Measurements from ENCODE around the gene RPS15. TPM values are rescaled to one million over a fixed set of nuclear protein-coding genes. Genes with fewer than 3 reads are reported as not detected.
A peak's percentile ranks its signal among the peaks of the same experiment; 100 is the strongest.

The RPS15 gene
- total RNA-seq, 1 donor: 318 TPM

GRCh38 chr19:1481224-1481892 is 43.2 kb downstream of the RPS15 start:
- H3K79me2 ChIP-seq (ENCODE audit: insufficient read depth, low read length): peaks cover 20% of the 10 kb centered on the region
- no peaks in the 10 kb centered on the region for H3K9me3 ChIP-seq (ENCODE audit: low read depth, low read length)
- H3K27ac ChIP-seq (ENCODE audit: low read depth, low read length): no peak overlapping the region
- no peak overlapping the region for H2AFZ ChIP-seq (ENCODE audit: low read length)
- peaks cover 10% of the 10 kb centered on the region for H4K20me1 ChIP-seq (ENCODE audit: insufficient read depth, low read length)
- H3K4me1 ChIP-seq (ENCODE audit: insufficient read depth, low read length): peaks cover 8% of the 10 kb centered on the region
- DNase-seq (ENCODE audit: insufficient read length, low spot score, missing footprints): peak; percentile 85
- no peak overlapping the region for H3K4me3 ChIP-seq (ENCODE audit: insufficient read depth, low read length)
- H3K27me3 ChIP-seq (ENCODE audit: insufficient read depth, low read length): no peaks in the 10 kb centered on the region
- peaks cover 4% of the 10 kb centered on the region for H3K36me3 ChIP-seq (ENCODE audit: insufficient read depth, low read length)
- no peak for TF ChIP-seq CTCF (IDR thresholded peaks at IDR 0.05; ENCODE audit: extremely low read depth, low read depth, low read length)
- H3K4me2 ChIP-seq (ENCODE audit: insufficient read depth, low read length): no peak overlapping the region

GRCh38 chr19:1481893-1482360 is 43.7 kb downstream of the RPS15 start:
- H3K79me2 ChIP-seq (ENCODE audit: insufficient read depth, low read length): peaks cover 16% of the 10 kb centered on the region
- no peak overlapping the region for H3K27ac ChIP-seq (ENCODE audit: low read depth, low read length)
- no peaks in the 10 kb centered on the region for H3K9me3 ChIP-seq (ENCODE audit: low read depth, low read length)
- DNase-seq (ENCODE audit: insufficient read length, low spot score, missing footprints): no peak
- no peak overlapping the region for H3K4me2 ChIP-seq (ENCODE audit: insufficient read depth, low read length)
- H4K20me1 ChIP-seq (ENCODE audit: insufficient read depth, low read length): peaks cover 6% of the 10 kb centered on the region
- no peak for TF ChIP-seq CTCF (IDR thresholded peaks at IDR 0.05; ENCODE audit: extremely low read depth, low read depth, low read length)
- no peak overlapping the region for H2AFZ ChIP-seq (ENCODE audit: low read length)
- no peaks in the 10 kb centered on the region for H3K27me3 ChIP-seq (ENCODE audit: insufficient read depth, low read length)
- peaks cover 8% of the 10 kb centered on the region for H3K4me1 ChIP-seq (ENCODE audit: insufficient read depth, low read length)
- no peak overlapping the region for H3K4me3 ChIP-seq (ENCODE audit: insufficient read depth, low read length)
- H3K36me3 ChIP-seq (ENCODE audit: insufficient read depth, low read length): peaks cover 4% of the 10 kb centered on the region

DNA sequence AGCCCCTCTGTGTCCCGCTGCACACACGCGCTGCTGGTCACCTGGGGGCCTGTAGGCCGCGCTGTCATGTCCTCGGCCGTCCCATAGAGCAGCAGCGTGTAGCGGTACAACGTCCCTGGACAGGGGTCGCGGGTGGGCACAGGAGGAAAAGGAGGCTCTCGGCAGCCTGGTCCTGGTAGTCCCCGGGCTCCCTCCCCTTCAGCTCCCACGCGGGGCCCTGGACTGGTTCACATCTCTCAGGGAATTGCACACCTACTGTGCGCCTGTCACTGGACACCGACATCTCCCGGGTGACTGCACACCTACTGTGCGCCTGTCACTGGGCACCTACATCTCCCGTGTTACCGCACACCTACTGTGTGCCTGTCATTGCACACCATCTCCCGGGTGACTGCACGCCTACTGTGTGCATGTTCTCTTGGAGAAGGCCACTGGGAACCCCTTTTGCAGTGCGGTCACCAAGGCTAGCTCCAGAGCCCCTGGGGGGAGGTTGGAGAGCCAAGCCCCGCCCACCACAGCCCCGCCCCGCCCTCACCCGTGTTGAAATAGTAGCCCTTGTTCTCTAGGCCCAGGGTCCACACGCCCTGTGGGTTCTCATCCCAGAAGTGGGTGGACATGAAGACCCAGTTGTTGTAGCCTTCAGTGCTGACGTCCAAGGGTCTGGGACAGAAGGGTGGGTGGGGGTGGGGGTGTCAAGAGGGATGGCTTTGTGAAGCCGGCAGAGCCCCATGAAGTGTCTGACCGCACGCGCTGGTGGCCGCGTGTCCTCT is 44.4 kb downstream of the RPS15 start:
- TF ChIP-seq CTCF (IDR thresholded peaks at IDR 0.05; ENCODE audit: extremely low read depth, low read depth, low read length): no peak
- H4K20me1 ChIP-seq (ENCODE audit: insufficient read depth, low read length): peaks cover under 1% of the 10 kb centered on the region
- no peaks in the 10 kb centered on the region for H3K36me3 ChIP-seq (ENCODE audit: insufficient read depth, low read length)
- DNase-seq (ENCODE audit: insufficient read length, low spot score, missing footprints): peak; percentile 94
- H3K9me3 ChIP-seq (ENCODE audit: low read depth, low read length): no peaks in the 10 kb centered on the region
- no peaks in the 10 kb centered on the region for H3K27me3 ChIP-seq (ENCODE audit: insufficient read depth, low read length)
- H3K4me2 ChIP-seq (ENCODE audit: insufficient read depth, low read length): no peak overlapping the region
- no peak overlapping the region for H2AFZ ChIP-seq (ENCODE audit: low read length)
- peaks cover 12% of the 10 kb centered on the region for H3K79me2 ChIP-seq (ENCODE audit: insufficient read depth, low read length)
- H3K4me3 ChIP-seq (ENCODE audit: insufficient read depth, low read length): no peak overlapping the region
- H3K27ac ChIP-seq (ENCODE audit: low read depth, low read length): no peak overlapping the region
- H3K4me1 ChIP-seq (ENCODE audit: insufficient read depth, low read length): peaks cover 8% of the 10 kb centered on the region
